ENCODE data around the gene GLOD4.

Gene GLOD4

GRCh38 chr17:745406-745805 lies 36.7 kb downstream of the GLOD4 start:
- FAIRE-seq (no peak), DNase-seq (ENCODE audit: insufficient read length, low spot score) (no peak)
- no peak for TF ChIP-seq CTCF (IDR thresholded peaks at IDR 0.05; ENCODE audit: insufficient read depth, missing control alignments)

- no peak for TF ChIP-seq CTCF (IDR thresholded peaks at IDR 0.05; ENCODE audit: insufficient read depth, missing control alignments)
- FAIRE-seq = no peak
- no peak for DNase-seq (ENCODE audit: insufficient read length, low spot score)
Measured at GRCh38 chr17:744937-745336, 37.1 kb downstream of the GLOD4 start.

GRCh38 chr17:743139-743538 lies 38.9 kb downstream of the GLOD4 start:
- no peak for TF ChIP-seq CTCF (IDR thresholded peaks at IDR 0.05; ENCODE audit: insufficient read depth, missing control alignments)
- FAIRE-seq = no peak

GRCh38 chr17:742147-742793 lies 39.8 kb downstream of the GLOD4 start:
- FAIRE-seq (no peak), DNase-seq (ENCODE audit: insufficient read length, low spot score) (no peak)
- TF ChIP-seq CTCF (IDR thresholded peaks at IDR 0.05; ENCODE audit: insufficient read depth, missing control alignments) = no peak

More at GRCh38 chr17:743139-743538, 38.9 kb downstream of the GLOD4 start:
- no peak for DNase-seq (ENCODE audit: insufficient read length, low spot score)

GRCh38 chr17:740240-741017 lies 41.7 kb downstream of the GLOD4 start:
- FAIRE-seq (no peak), DNase-seq (ENCODE audit: insufficient read length, low spot score) (no peak)
- no peak for TF ChIP-seq CTCF (IDR thresholded peaks at IDR 0.05; ENCODE audit: insufficient read depth, missing control alignments)

GRCh38 chr17:737561-738113 lies 44.4 kb downstream of the GLOD4 start:
- DNase-seq (ENCODE audit: insufficient read length, low spot score) = no peak
- TF ChIP-seq CTCF (IDR thresholded peaks at IDR 0.05; ENCODE audit: insufficient read depth, missing control alignments) = no peak
- no peak for FAIRE-seq

GRCh38 chr17:733743-734142 lies 48.3 kb downstream of the GLOD4 start:
- no peak for TF ChIP-seq CTCF (IDR thresholded peaks at IDR 0.05; ENCODE audit: insufficient read depth, missing control alignments)
- no peak for DNase-seq (ENCODE audit: insufficient read length, low spot score)
- FAIRE-seq = no peak
